Endothelial cell (in vitro differentiated cells): ENCODE measurements around the gene CPLX3. TPM values are rescaled to one million over a fixed set of nuclear protein-coding genes. Genes with fewer than 3 reads are reported as not detected.

ENCODE experiments used
- DNase-seq: peaks from one replicate; pipeline ENCODE4 v3.0.0; 2021; ENCODE audit warnings: low spot score
- H3K27ac Mint-ChIP-seq: one replicate; pipeline ENCODE4 v1.8.0; 2021; ENCODE audit warnings: mixed read lengths, inconsistent platforms; ENCODE audit not compliant: unreplicated experiment
- H3K27me3 Mint-ChIP-seq: one replicate; pipeline ENCODE4 v1.8.0; 2021; ENCODE audit warnings: mild to moderate bottlenecking, moderate library complexity, mixed read lengths, inconsistent platforms; ENCODE audit not compliant: unreplicated experiment
- H3K36me3 Mint-ChIP-seq: one replicate; pipeline ENCODE4 v1.8.0; 2021; ENCODE audit warnings: mild to moderate bottlenecking, low read depth, mixed read lengths, inconsistent platforms; ENCODE audit not compliant: unreplicated experiment
- H3K4me1 Mint-ChIP-seq: one replicate; pipeline ENCODE4 v1.8.0; 2021; ENCODE audit warnings: mild to moderate bottlenecking, mixed read lengths, inconsistent platforms; ENCODE audit not compliant: unreplicated experiment
- H3K4me3 Mint-ChIP-seq: one replicate; pipeline ENCODE4 v1.8.0; 2021; ENCODE audit warnings: mild to moderate bottlenecking, mixed read lengths, inconsistent platforms; ENCODE audit not compliant: unreplicated experiment
- H3K9me3 Mint-ChIP-seq: one replicate; pipeline ENCODE4 v1.8.0; 2021; ENCODE audit warnings: mixed read lengths, inconsistent platforms; ENCODE audit not compliant: unreplicated experiment
- total RNA-seq: library from RNA; stranded (reverse); fragmentation: NEBNext Ultra II Directional; extraction: Animal tissue kit (Norgen Biotek cat#: 25700); gene quantifications from one replicate; pipeline ENCODE4 v1.2.1, GENCODE V29; 2021; ENCODE audit not compliant: unreplicated experiment
- TF ChIP-seq, protein P1 (sequence below): fragments of 200-600 bp; sonication (generic); IDR thresholded peaks from one replicate; pipeline ENCODE4 v1.5.0; 2021; ENCODE audit warnings: antibody characterized with exemption; ENCODE audit not compliant: unreplicated experiment

The CPLX3 gene
- total RNA-seq, 1 donor from 2014 or later = not detected

DNA sequence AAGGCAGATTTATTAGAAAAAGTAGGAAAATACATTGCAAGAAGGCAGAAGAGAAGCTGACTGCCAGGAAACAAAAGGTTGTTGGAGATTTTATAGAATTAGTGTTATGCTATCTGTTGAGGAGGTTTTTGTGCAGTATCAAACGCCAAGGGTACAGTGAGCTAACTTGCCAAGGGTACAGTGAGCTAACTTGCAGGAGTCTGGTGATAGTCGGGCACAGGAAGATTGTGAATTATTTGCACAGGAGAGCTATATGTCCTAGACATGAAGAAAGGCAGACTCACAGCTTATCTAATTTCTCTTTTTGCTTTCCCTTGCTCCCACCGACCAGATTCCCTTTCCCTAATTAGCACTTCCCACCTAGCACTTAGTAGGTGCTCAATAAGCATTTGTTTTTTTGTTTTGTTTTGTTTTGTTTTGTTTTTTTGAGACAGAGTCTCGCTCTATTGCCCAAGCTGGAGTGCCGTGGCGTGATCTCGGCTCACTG lies 47.2 kb upstream of the CPLX3 start:
- Mint-ChIP-seq H3K4me3 (no peak overlapping the region), H3K36me3 (no peaks in the 10 kb centered on the region), H3K4me1 (peaks cover 68% of the 10 kb centered on the region), H3K27me3 (peaks cover 12% of the 10 kb centered on the region), H3K9me3 (no peaks in the 10 kb centered on the region), H3K27ac (peak overlapping the region; percentile 52)
- TF ChIP-seq, protein P1, sequence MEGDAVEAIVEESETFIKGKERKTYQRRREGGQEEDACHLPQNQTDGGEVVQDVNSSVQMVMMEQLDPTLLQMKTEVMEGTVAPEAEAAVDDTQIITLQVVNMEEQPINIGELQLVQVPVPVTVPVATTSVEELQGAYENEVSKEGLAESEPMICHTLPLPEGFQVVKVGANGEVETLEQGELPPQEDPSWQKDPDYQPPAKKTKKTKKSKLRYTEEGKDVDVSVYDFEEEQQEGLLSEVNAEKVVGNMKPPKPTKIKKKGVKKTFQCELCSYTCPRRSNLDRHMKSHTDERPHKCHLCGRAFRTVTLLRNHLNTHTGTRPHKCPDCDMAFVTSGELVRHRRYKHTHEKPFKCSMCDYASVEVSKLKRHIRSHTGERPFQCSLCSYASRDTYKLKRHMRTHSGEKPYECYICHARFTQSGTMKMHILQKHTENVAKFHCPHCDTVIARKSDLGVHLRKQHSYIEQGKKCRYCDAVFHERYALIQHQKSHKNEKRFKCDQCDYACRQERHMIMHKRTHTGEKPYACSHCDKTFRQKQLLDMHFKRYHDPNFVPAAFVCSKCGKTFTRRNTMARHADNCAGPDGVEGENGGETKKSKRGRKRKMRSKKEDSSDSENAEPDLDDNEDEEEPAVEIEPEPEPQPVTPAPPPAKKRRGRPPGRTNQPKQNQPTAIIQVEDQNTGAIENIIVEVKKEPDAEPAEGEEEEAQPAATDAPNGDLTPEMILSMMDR = no peak
- no peak for DNase-seq

DNA sequence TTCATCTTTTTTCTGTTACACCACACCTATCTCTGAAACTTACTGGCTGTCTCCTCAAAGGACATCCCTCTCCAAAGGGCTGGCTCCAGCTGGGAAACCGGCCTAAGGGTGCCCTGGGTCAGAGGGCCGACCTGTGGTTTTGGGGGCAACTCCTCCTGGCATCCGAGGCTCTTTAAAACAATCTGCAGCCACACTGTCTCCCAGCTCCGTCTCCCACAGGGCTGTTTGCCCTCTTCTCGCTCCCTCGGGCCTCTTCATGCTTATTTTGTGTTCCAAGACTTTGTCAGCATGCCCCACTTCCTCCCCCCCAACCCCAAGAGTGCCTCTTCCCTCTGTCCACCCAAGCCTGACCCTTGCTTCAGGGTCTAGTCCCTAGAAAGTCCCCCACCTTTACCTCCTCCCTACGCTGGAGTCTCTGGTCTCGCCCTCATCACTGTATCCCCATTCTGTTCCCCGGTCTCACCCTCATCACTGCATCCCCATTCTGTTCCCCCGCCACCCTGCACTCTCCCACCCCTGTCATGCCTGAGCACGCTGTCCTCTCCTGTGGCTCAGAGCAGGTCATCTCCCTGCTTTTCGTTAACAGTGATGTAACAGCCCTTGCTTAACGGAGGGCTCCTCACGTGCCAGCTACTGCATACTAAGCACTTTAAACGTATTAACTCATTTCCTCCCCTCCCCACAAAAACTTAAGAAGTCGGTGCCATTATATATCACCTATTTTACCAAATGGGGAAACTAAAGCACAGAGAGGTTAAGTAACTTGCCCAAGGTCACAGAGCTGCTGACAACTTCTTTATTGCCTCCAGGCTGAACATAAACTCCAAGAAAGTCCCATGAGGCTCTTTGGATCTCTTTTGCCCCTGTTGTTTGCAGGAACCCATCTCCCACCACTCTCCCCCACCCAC lies 45.6 kb upstream of the CPLX3 start:
- H3K4me1 Mint-ChIP-seq = peaks cover 70% of the 10 kb centered on the region
- DNase-seq = no peak
- H3K4me3 Mint-ChIP-seq = peak overlapping the region; percentile 92
- H3K36me3 Mint-ChIP-seq = peaks cover 4% of the 10 kb centered on the region
- peaks cover 12% of the 10 kb centered on the region for H3K27me3 Mint-ChIP-seq
- TF ChIP-seq, protein P1 = no peak
- H3K9me3 Mint-ChIP-seq = no peaks in the 10 kb centered on the region
- peak overlapping the region; percentile 74 for H3K27ac Mint-ChIP-seq

DNA sequence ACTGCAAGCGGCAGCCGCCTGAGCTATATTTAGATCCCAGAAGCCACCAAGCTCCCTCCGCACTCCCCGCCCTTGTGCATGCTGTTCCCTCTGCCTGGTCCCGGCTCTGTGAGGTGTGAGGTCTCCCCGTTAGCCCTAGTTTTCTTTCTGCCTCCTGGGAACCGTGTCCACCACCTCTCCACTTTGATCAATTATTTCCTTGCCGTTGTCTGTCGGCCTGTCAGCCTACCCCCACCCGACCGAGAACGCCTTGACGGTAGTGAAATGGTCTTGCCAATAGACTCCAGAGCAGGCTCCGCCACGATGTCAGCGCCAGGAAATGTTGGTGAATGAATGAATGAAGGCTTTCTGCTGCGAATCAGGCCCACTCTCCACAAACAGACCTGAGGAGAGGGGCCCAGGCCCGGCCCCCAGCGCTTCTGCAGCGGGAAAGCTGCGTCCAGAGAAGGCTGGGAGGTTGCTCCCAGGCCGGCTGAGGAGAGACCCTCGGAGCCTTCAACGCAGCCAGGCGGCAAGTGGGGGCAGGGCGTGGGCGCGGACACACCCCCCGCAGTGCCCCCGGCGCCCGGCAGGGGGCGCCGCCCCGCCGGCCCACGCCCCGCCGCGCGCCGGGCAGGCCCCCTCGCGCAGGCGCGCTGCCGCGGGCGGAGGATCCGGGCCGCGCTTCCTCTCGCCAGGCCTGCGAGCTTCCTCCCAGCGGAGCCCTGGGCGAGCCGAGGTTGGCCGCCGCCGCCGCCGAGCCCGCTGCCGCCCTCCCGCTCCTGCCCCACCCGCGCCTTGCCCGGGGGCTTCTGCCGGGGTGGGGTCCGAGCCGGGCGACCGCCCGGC lies 44.8 kb upstream of the CPLX3 start, which contains the start of gene CSK:
Gene CSK, plus strand, starts transcription at position 650 of the 828 bp plus-strand sequence. CDS start 16,218 bp downstream, outside the sequence.
- Mint-ChIP-seq H3K4me1 (peaks cover 64% of the 10 kb centered on the region), H3K36me3 (peaks cover 4% of the 10 kb centered on the region), H3K4me3 (peak within 1 kb of the TSS; percentile 95), H3K9me3 (no peaks in the 10 kb centered on the region), H3K27me3 (peaks cover 12% of the 10 kb centered on the region), H3K27ac (peak within 1 kb of the TSS; percentile 74)
- DNase-seq = peak; percentile 85
- TF ChIP-seq, protein P1 = peak; percentile 70

DNA sequence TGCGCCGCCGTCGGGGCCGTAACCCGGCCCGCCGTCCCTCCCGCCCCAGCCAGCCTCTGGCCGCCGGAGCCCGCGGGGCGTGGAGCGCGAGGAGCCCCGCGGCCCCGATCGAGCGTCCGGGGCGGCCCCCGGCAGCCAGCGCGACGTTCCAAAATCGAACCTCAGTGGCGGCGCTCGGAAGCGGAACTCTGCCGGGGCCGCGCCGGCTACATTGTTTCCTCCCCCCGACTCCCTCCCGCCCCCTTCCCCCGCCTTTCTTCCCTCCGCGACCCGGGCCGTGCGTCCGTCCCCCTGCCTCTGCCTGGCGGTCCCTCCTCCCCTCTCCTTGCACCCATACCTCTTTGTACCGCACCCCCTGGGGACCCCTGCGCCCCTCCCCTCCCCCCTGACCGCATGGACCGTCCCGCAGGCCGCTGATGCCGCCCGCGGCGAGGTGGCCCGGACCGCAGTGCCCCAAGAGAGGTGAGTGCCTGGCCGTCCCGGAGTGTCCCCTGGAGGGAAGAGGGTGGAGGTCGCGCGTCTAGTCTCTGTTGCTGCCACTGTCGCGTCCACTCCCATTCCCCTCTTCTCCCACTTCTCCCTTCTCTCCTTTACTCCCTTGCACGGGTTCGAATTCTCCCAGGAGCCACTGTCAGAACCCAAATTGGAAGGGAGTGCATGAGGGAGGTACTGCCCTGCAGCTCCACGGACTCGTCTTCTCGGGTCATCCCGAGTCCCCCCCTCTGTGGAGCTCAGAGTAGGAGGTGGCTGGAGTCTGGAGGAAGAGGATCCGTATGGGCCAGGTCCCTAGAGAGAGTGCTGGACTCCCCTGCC lies 44.0 kb upstream of the CPLX3 start:
- Mint-ChIP-seq H3K4me1 (peaks cover 57% of the 10 kb centered on the region), H3K36me3 (peaks cover 4% of the 10 kb centered on the region), H3K4me3 (peak overlapping the region; percentile 95), H3K27ac (no peak overlapping the region), H3K27me3 (peaks cover 12% of the 10 kb centered on the region), H3K9me3 (no peaks in the 10 kb centered on the region)
- TF ChIP-seq, protein P1 = no peak
- peak; percentile 53 for DNase-seq
